Measurements from ENCODE around the gene SHKBP1. TPM values are rescaled to one million over a fixed set of nuclear protein-coding genes. Genes with fewer than 3 reads are reported as not detected.
A peak's percentile ranks its signal among the peaks of the same experiment; 100 is the strongest.

The SHKBP1 gene
- polyA plus RNA-seq, 1 experiment = 42.5 TPM

DNA sequence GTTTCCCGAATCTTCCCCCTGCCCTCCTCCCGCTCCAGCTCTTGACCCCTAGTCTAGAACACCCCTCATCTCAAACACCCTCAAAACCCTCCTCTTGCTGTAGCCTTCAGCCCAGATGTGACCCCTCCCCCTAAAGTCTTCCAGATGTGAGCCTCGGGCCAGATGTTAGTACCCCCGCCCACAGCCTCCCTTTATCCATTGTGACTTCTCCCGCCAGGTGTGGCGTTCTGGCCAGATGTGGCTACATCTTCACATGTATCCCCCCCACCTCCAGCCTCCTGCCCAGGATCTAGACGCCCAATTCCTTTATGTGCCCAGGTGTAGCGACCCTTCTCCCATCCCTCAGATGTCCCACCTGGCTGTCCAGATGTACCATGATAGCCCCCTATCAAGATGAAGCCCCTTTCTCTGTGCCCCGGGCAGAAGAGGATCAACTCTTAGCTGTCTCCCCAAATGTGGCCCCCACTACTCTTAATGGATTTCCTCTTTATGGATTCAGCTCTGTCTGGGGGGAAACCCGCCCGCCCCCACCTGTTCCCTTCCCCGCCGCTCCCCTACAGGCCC is 24.0 kb downstream of the SHKBP1 start:
- POLR2A ChIA-PET = interaction anchor here (0.6 to 0.9 kb wide), 2 partner anchors 45 to 60 kb away, joined by 4 to 13 read pairs; no protein-coding TSS in a partner anchor
- no peak for DNase-seq (ENCODE audit: low read depth, low spot score)
- CTCF ChIA-PET = interaction anchor here (0.8 to 3.8 kb wide), 7 partner anchors 35 to 295 kb away, joined by 4 to 19 read pairs (median 9); no protein-coding TSS in a partner anchor

GRCh38 chr19:40601134-40601974 is 24.7 kb downstream of the SHKBP1 start, which contains the start of gene LTBP4:
TSS of gene LTBP4 (plus strand) at chr19:40601369. CDS start at chr19:40601388, 19 bp downstream.
- H3K27me3 ChIP-seq (ENCODE audit: control insufficient read depth, insufficient read depth, low read length) = no peaks in the 10 kb centered on the region
- ChIA-PET POLR2A (no interaction called here), CTCF (interaction anchor here (0.8 to 3.8 kb wide), 9 partner anchors 33 to 320 kb away, joined by 3 to 19 read pairs (median 4); no protein-coding TSS in a partner anchor)
- H3K9me3 ChIP-seq (ENCODE audit: control insufficient read depth, insufficient read depth, low read length) = peaks cover 2% of the 10 kb centered on the region; the same call in 1 of the 2 replicates
- TF ChIP-seq, protein P1, sequence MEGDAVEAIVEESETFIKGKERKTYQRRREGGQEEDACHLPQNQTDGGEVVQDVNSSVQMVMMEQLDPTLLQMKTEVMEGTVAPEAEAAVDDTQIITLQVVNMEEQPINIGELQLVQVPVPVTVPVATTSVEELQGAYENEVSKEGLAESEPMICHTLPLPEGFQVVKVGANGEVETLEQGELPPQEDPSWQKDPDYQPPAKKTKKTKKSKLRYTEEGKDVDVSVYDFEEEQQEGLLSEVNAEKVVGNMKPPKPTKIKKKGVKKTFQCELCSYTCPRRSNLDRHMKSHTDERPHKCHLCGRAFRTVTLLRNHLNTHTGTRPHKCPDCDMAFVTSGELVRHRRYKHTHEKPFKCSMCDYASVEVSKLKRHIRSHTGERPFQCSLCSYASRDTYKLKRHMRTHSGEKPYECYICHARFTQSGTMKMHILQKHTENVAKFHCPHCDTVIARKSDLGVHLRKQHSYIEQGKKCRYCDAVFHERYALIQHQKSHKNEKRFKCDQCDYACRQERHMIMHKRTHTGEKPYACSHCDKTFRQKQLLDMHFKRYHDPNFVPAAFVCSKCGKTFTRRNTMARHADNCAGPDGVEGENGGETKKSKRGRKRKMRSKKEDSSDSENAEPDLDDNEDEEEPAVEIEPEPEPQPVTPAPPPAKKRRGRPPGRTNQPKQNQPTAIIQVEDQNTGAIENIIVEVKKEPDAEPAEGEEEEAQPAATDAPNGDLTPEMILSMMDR (IDR thresholded peaks at IDR 0.05; ENCODE audit: low read depth, low read length) = peak; percentile 15; the same call in 1 of the 2 replicates
- DNase-seq (ENCODE audit: low read depth, low spot score) = no peak
- H3K27ac ChIP-seq (ENCODE audit: low read depth, low read length) = peak within 1 kb of the TSS; percentile 21
- peak within 1 kb of the TSS; percentile 69 for H3K4me3 ChIP-seq (ENCODE audit: low read depth, low read length)

More for the DNA sequence above, 24.0 kb downstream of the SHKBP1 start:
- TF ChIP-seq, protein P1 (IDR thresholded peaks at IDR 0.05; ENCODE audit: low read depth, low read length) = no peak
- Histone ChIP-seq H3K27ac (ENCODE audit: low read depth, low read length) (no peak overlapping the region), H3K4me3 (ENCODE audit: low read depth, low read length) (peak overlapping the region; percentile 27; the same call in 1 of the 2 replicates), H3K9me3 (ENCODE audit: control insufficient read depth, insufficient read depth, low read length) (no peaks in the 10 kb centered on the region), H3K27me3 (ENCODE audit: control insufficient read depth, insufficient read depth, low read length) (no peaks in the 10 kb centered on the region)

- H3K9me3 ChIP-seq (ENCODE audit: control insufficient read depth, insufficient read depth, low read length) = peaks cover 4% of the 10 kb centered on the region; the same call in 1 of the 2 replicates
- H3K27me3 ChIP-seq (ENCODE audit: control insufficient read depth, insufficient read depth, low read length) = no peaks in the 10 kb centered on the region
- ChIA-PET CTCF (interaction anchor here (0.7 to 5.2 kb wide), 14 partner anchors 13 to 471 kb away, joined by 3 to 59 read pairs (median 4); partner anchors contain the start of gene BLVRB), POLR2A (interaction anchor here (1.1 to 2.8 kb wide), 8 partner anchors 10 to 160 kb away, joined by 3 to 36 read pairs (median 11); no protein-coding TSS in a partner anchor)
- TF ChIP-seq, protein P1 (IDR thresholded peaks at IDR 0.05; ENCODE audit: low read depth, low read length) = no peak
- H3K4me3 ChIP-seq (ENCODE audit: low read depth, low read length) = peak overlapping the region; percentile 69
- DNase-seq (ENCODE audit: low read depth, low spot score) = no peak
- peak overlapping the region; percentile 93 for H3K27ac ChIP-seq (ENCODE audit: low read depth, low read length)
Measured at GRCh38 chr19:40603071-40603388, 26.4 kb downstream of the SHKBP1 start.

DNA sequence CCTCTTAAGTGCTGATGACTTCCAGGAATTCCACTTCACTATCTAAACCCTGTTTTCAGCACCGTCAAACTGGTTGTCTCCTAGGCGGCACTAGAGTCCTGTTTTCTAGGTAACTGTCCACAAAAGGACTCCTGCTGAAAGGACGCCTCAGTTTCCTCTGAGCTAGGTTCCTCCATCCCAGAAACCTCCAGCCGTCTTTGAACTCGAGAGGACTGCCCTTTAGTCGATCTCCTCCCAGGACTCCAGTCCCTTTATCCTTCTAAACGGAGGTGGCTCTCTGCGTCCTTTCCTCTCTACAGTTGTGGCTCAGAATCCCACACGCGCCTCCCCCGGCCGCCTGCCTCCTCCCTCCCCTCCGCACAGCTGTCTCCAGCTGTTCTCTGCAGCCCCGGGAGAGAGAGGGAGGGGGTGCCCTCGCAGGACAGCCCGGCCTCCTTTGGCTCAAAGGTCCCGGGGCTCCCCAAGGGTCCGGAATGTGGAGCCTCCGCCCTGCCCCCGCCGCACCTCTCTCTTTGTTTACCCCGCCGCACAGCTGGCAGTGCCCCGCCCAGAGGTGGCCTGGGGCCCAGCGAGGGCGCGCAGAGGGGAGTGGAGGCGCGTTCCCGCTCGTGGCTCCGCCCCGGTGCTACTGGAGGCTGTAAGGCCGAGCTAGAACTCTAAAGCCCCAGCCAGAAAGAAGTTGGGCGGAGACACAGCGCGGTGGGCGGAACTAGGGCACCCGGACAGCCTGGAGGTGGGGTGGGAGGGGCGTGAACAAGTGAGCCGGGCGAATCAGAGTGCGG is 26.9 kb downstream of the SHKBP1 start:
- TF ChIP-seq, protein P1 (IDR thresholded peaks at IDR 0.05; ENCODE audit: low read depth, low read length) = no peak
- CTCF ChIA-PET = interaction anchor here (0.7 to 5.2 kb wide), 13 partner anchors 13 to 471 kb away, joined by 3 to 59 read pairs (median 5); partner anchors contain the start of genes BLVRB and PRX
- H3K4me3 ChIP-seq (ENCODE audit: low read depth, low read length) = peak overlapping the region; percentile 69
- H3K27ac ChIP-seq (ENCODE audit: low read depth, low read length) = peak overlapping the region; percentile 93
- POLR2A ChIA-PET = interaction anchor here (0.6 to 2.8 kb wide), 11 partner anchors 10 to 183 kb away, joined by 3 to 36 read pairs (median 8); no protein-coding TSS in a partner anchor
- peaks cover 4% of the 10 kb centered on the region; the same call in 1 of the 2 replicates for H3K9me3 ChIP-seq (ENCODE audit: control insufficient read depth, insufficient read depth, low read length)
- H3K27me3 ChIP-seq (ENCODE audit: control insufficient read depth, insufficient read depth, low read length) = no peaks in the 10 kb centered on the region
- DNase-seq (ENCODE audit: low read depth, low spot score) = peak; percentile 92

Data from AG04450 (cell line).